ENCODE measurements around the gene LGALS14. TPM values are rescaled to one million over a fixed set of nuclear protein-coding genes. Genes with fewer than 3 reads are reported as not detected.

The LGALS14 gene
- total and polyA plus RNA-seq, 2 of the 8 experiments (the other 6 are each of a cell fraction or from before 2014, with no cell fraction given), result 0.50 to 0.77 TPM

DNA sequence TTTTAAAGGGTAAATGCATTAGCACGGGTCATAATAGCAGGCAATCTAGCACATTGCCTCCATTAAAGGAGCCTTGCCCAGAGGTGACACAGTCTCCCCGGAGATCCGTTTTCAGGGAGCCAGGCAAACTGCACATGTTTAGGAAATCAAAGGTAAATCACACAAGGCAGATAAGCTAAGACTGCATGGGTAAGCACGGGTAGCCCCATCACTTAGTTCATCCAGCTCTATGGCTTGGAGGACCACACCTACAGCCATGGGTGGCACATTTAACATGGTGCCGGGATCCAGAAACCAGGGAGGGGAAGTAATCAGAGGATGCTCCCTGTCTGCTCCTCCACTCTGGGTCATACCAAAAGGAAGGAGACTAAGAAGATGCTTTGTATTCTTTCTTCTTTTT, 31.8 kb upstream of the LGALS14 start (continued):
- TF ChIP-seq, protein P1, sequence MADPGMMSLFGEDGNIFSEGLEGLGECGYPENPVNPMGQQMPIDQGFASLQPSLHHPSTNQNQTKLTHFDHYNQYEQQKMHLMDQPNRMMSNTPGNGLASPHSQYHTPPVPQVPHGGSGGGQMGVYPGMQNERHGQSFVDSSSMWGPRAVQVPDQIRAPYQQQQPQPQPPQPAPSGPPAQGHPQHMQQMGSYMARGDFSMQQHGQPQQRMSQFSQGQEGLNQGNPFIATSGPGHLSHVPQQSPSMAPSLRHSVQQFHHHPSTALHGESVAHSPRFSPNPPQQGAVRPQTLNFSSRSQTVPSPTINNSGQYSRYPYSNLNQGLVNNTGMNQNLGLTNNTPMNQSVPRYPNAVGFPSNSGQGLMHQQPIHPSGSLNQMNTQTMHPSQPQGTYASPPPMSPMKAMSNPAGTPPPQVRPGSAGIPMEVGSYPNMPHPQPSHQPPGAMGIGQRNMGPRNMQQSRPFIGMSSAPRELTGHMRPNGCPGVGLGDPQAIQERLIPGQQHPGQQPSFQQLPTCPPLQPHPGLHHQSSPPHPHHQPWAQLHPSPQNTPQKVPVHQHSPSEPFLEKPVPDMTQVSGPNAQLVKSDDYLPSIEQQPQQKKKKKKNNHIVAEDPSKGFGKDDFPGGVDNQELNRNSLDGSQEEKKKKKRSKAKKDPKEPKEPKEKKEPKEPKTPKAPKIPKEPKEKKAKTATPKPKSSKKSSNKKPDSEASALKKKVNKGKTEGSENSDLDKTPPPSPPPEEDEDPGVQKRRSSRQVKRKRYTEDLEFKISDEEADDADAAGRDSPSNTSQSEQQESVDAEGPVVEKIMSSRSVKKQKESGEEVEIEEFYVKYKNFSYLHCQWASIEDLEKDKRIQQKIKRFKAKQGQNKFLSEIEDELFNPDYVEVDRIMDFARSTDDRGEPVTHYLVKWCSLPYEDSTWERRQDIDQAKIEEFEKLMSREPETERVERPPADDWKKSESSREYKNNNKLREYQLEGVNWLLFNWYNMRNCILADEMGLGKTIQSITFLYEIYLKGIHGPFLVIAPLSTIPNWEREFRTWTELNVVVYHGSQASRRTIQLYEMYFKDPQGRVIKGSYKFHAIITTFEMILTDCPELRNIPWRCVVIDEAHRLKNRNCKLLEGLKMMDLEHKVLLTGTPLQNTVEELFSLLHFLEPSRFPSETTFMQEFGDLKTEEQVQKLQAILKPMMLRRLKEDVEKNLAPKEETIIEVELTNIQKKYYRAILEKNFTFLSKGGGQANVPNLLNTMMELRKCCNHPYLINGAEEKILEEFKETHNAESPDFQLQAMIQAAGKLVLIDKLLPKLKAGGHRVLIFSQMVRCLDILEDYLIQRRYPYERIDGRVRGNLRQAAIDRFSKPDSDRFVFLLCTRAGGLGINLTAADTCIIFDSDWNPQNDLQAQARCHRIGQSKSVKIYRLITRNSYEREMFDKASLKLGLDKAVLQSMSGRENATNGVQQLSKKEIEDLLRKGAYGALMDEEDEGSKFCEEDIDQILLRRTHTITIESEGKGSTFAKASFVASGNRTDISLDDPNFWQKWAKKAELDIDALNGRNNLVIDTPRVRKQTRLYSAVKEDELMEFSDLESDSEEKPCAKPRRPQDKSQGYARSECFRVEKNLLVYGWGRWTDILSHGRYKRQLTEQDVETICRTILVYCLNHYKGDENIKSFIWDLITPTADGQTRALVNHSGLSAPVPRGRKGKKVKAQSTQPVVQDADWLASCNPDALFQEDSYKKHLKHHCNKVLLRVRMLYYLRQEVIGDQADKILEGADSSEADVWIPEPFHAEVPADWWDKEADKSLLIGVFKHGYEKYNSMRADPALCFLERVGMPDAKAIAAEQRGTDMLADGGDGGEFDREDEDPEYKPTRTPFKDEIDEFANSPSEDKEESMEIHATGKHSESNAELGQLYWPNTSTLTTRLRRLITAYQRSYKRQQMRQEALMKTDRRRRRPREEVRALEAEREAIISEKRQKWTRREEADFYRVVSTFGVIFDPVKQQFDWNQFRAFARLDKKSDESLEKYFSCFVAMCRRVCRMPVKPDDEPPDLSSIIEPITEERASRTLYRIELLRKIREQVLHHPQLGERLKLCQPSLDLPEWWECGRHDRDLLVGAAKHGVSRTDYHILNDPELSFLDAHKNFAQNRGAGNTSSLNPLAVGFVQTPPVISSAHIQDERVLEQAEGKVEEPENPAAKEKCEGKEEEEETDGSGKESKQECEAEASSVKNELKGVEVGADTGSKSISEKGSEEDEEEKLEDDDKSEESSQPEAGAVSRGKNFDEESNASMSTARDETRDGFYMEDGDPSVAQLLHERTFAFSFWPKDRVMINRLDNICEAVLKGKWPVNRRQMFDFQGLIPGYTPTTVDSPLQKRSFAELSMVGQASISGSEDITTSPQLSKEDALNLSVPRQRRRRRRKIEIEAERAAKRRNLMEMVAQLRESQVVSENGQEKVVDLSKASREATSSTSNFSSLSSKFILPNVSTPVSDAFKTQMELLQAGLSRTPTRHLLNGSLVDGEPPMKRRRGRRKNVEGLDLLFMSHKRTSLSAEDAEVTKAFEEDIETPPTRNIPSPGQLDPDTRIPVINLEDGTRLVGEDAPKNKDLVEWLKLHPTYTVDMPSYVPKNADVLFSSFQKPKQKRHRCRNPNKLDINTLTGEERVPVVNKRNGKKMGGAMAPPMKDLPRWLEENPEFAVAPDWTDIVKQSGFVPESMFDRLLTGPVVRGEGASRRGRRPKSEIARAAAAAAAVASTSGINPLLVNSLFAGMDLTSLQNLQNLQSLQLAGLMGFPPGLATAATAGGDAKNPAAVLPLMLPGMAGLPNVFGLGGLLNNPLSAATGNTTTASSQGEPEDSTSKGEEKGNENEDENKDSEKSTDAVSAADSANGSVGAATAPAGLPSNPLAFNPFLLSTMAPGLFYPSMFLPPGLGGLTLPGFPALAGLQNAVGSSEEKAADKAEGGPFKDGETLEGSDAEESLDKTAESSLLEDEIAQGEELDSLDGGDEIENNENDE (IDR thresholded peaks at IDR 0.05; ENCODE audit: insufficient replicate concordance, low read length), result no peak
- TF ChIP-seq NRF1 (IDR thresholded peaks at IDR 0.05; ENCODE audit: low read depth, low read length) (no peak), ASH2L (IDR thresholded peaks at IDR 0.05; ENCODE audit: low read length) (no peak), RNF2 (IDR thresholded peaks at IDR 0.05; ENCODE audit: borderline replicate concordance, low read depth, low read length, missing control alignments, poor library complexity, severe bottlenecking) (no peak)

Data from H1 (cell line).